GM23338 (cell line): ENCODE measurements around the gene CGB2. TPM values are rescaled to one million over a fixed set of nuclear protein-coding genes. Genes with fewer than 3 reads are reported as not detected.

Experiments
- ATAC-seq: fragments of 200-7000 bp; cut with Tn5 transposase; 3 replicates; pipeline ENCODE4 v1.9.1; 2020
- DNase-seq: peaks from one replicate; pipeline ENCODE4 v3.0.0-alpha.2; 2015; ENCODE audit warnings: low spot score
- H2AFZ ChIP-seq: fragments of 200-600 bp; sonication (generic); 2 replicates; pipeline ENCODE4 v1.8.0; 2016; ENCODE audit warnings: antibody characterized with exemption, mild to moderate bottlenecking, moderate library complexity
- H3F3A ChIP-seq: fragments of 200-600 bp; sonication (generic); replicated peaks from 2 replicates; pipeline ENCODE4 v1.8.0; 2017; ENCODE audit warnings: antibody characterized with exemption, mixed run types, low read depth
- H3K27ac ChIP-seq: fragments of 200-600 bp; sonication (generic); 2 replicates; pipeline ENCODE4 v1.6.1; 2016; ENCODE audit warnings: low read depth
- H3K27me3 ChIP-seq: fragments of 200-600 bp; sonication (generic); 2 replicates; pipeline ENCODE4 v1.8.0; 2016; ENCODE audit warnings: mild to moderate bottlenecking, mixed run types, moderate library complexity; ENCODE audit not compliant: insufficient read depth
- H3K36me3 ChIP-seq: fragments of 200-600 bp; sonication (generic); 2 replicates; pipeline ENCODE4 v1.8.0; 2016; ENCODE audit warnings: mild to moderate bottlenecking; ENCODE audit not compliant: insufficient read depth
- H3K4me1 ChIP-seq: fragments of 200-600 bp; sonication (generic); 2 replicates; pipeline ENCODE4 v1.8.0; 2016; ENCODE audit warnings: mild to moderate bottlenecking, moderate library complexity; ENCODE audit not compliant: insufficient read depth
- H3K4me2 ChIP-seq: fragments of 200-600 bp; sonication (generic); 2 replicates; pipeline ENCODE4 v1.7.1; 2017; ENCODE audit warnings: mixed run types
- H3K4me3 ChIP-seq: fragments of 200-600 bp; sonication (generic); 2 replicates; pipeline ENCODE4 v1.6.1; 2016; ENCODE audit warnings: mixed run types
- H3K79me2 ChIP-seq: fragments of 200-600 bp; sonication (generic); replicated peaks from 2 replicates; pipeline ENCODE4 v1.8.0; 2017; ENCODE audit warnings: mild to moderate bottlenecking; ENCODE audit not compliant: insufficient read depth
- H3K9me2 ChIP-seq: fragments of 200-600 bp; sonication (generic); 2 replicates; pipeline ENCODE4 v1.8.0; 2017; ENCODE audit not compliant: insufficient read depth
- H4K20me1 ChIP-seq: fragments of 200-600 bp; sonication (generic); replicated peaks from 2 replicates; pipeline ENCODE4 v1.8.0; 2017; ENCODE audit warnings: mild to moderate bottlenecking; ENCODE audit not compliant: insufficient read depth
- H3K27ac Mint-ChIP-seq: 2 replicates; pipeline ENCODE4 v1.8.0; 2020; ENCODE audit warnings: inconsistent platforms, mild to moderate bottlenecking, moderate library complexity, mixed read lengths
- H3K27me3 Mint-ChIP-seq: 3 replicates; pipeline ENCODE4 v1.8.0; 2022; ENCODE audit warnings: low read depth, mild to moderate bottlenecking, moderate library complexity, mixed read lengths, inconsistent platforms; ENCODE audit not compliant: insufficient read depth, poor library complexity
- H3K36me3 Mint-ChIP-seq: 3 replicates; pipeline ENCODE4 v1.8.0; 2021; ENCODE audit warnings: low read depth, mild to moderate bottlenecking, inconsistent platforms, moderate library complexity, mixed read lengths
- H3K4me1 Mint-ChIP-seq: 3 replicates; pipeline ENCODE4 v1.8.0; 2020; ENCODE audit warnings: mild to moderate bottlenecking, inconsistent platforms, mixed read lengths
- H3K4me3 Mint-ChIP-seq: 3 replicates; pipeline ENCODE4 v1.8.0; 2021; ENCODE audit warnings: moderate library complexity, mild to moderate bottlenecking, inconsistent platforms, mixed read lengths
- H3K9me3 Mint-ChIP-seq: 3 replicates; pipeline ENCODE4 v1.8.0; 2020; ENCODE audit warnings: moderate library complexity, mild to moderate bottlenecking, inconsistent platforms, mixed read lengths
- CREB1 ChIP-seq: fragments of 250-450 bp; sonication (Bioruptor Pico); IDR thresholded peaks from 2 replicates; pipeline ENCODE4 v1.5.0; 2020; ENCODE audit warnings: low read depth, mild to moderate bottlenecking, moderate library complexity
- EZH2 ChIP-seq: fragments of 200-600 bp; sonication (generic); IDR thresholded peaks from one replicate; pipeline ENCODE4 v1.8.0; 2017; ENCODE audit warnings: antibody characterized with exemption, mild to moderate bottlenecking, low read depth; ENCODE audit not compliant: unreplicated experiment
- JUNB ChIP-seq: IDR thresholded peaks from one replicate; pipeline ENCODE4 v1.6.1; 2016; ENCODE audit warnings: antibody characterized with exemption; ENCODE audit not compliant: unreplicated experiment
- NANOG ChIP-seq: IDR thresholded peaks from 2 replicates; pipeline ENCODE4 v1.6.1; 2016; ENCODE audit warnings: antibody characterized with exemption, borderline replicate concordance
- POLR2AphosphoS5 ChIP-seq: IDR thresholded peaks from 2 replicates; pipeline ENCODE4 v1.6.1; 2016; ENCODE audit warnings: antibody characterized with exemption, low read depth
- REST ChIP-seq: IDR thresholded peaks from one replicate; pipeline ENCODE4 v1.6.1; 2018; ENCODE audit warnings: antibody characterized with exemption; ENCODE audit not compliant: unreplicated experiment
- STAT1 ChIP-seq: IDR thresholded peaks from one replicate; pipeline ENCODE4 v1.6.1; 2016; ENCODE audit warnings: antibody characterized with exemption; ENCODE audit not compliant: unreplicated experiment
- ZNF114 ChIP-seq: fragments of 250-450 bp; sonication (Bioruptor Pico); IDR thresholded peaks from 2 replicates; pipeline ENCODE4 v1.5.0; 2020; ENCODE audit warnings: mild to moderate bottlenecking, moderate library complexity
- polyA plus RNA-seq: library from polyadenylated mRNA; unstranded; fragments of >200 nt; fragmentation: Nextera tagmentation; extraction: Ambion mirVana; gene quantifications from 2 replicates; pipeline ENCODE4 v1.2.1, GENCODE V29; 2016
- total RNA-seq: library from RNA; depleted of rRNA; stranded (reverse); fragments of >200 nt; shearing (Covaris generic); gene quantifications from 2 replicates; pipeline ENCODE4 v1.2.3, GENCODE V29; 2014
- TF ChIP-seq, protein P1 (sequence below): IDR thresholded peaks from 2 replicates; pipeline ENCODE4 v1.6.1; 2016; ENCODE audit warnings: antibody characterized with exemption

Gene CGB2
- total and polyA plus RNA-seq, 2 experiments from 2014 or later: 0.57 TPM; not detected in 1

DNA sequence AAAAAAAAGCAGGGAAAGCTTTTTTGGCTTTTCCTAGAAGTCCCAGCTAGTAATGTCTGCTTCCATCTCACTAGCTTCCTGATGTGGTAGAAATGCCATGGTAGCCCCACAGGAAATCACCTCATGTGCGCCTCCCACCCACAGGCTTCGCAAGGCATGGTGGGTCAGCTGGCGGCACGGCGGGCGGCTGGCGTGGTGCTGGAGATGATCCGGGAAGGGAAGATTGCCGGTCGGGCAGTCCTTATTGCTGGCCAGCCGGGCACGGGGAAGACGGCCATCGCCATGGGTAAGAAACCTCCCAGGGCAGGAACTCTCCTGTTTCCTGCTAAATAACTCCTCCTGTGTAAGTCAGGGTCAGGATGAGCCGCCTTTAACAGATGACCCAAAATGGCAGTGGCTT is 27.6 kb upstream of the CGB2 start (continued):
- TF ChIP-seq REST: no peak
- TF ChIP-seq EZH2: no peak

DNA sequence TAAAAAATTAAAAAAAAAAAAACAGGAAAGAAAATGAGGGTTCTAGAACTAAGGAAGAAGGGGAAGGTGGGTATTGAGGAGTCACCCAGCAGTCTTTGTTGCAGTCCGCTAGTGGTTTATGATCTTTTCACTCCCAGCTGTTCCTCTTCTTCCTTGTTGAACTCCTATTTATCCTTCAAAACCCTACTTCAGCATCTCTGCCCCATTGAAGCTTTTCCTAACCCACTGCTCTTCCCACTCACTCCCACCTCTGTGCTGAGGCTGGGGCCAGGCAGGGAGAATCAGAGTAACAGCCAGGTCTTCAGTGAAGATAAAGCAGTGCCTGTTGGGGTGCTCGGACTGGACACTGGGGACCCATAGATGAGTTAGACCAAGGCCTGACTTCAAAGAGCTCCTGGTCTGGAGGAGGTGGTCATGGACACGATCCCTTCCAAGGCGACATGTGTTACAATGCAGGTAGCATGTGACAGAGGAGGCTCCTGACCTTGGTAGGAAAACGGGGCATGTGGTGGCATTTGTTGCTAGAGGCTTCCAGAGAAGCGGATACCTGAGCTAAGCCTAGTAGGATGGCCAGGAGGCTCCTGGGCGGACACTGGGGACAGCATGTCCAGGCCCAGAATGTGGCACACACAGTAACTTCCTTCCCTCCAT is 26.6 kb upstream of the CGB2 start:
- TF ChIP-seq STAT1 (no peak), ZNF114 (CRISPR knock-in tag) (no peak), NANOG (no peak), CREB1 (CRISPR knock-in tag) (no peak)
- TF ChIP-seq, protein P1, sequence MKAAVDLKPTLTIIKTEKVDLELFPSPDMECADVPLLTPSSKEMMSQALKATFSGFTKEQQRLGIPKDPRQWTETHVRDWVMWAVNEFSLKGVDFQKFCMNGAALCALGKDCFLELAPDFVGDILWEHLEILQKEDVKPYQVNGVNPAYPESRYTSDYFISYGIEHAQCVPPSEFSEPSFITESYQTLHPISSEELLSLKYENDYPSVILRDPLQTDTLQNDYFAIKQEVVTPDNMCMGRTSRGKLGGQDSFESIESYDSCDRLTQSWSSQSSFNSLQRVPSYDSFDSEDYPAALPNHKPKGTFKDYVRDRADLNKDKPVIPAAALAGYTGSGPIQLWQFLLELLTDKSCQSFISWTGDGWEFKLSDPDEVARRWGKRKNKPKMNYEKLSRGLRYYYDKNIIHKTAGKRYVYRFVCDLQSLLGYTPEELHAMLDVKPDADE: no peak
- H3K4me3 Mint-ChIP-seq: no peak overlapping the region
- Histone ChIP-seq H4K20me1 (peaks cover 5% of the 10 kb centered on the region), H3K9me2 (no peaks in the 10 kb centered on the region), H3K27me3 (no peaks in the 10 kb centered on the region), H3K4me1 (no peaks in the 10 kb centered on the region), H2AFZ (no peak overlapping the region), H3K27ac (no peak overlapping the region), H3F3A (peaks cover 4% of the 10 kb centered on the region; the same call in 1 of the 2 replicates), H3K36me3 (peaks cover 30% of the 10 kb centered on the region), H3K4me2 (no peak overlapping the region), H3K79me2 (no peaks in the 10 kb centered on the region; the same call in 1 of the 2 replicates), H3K4me3 (no peak overlapping the region)
- H3K4me1 Mint-ChIP-seq: 0 out of 3 replicates have a peak, but pooled peaks cover under 1% of the 10 kb centered on the region
- peaks cover 68% of the 10 kb centered on the region for H3K36me3 Mint-ChIP-seq
- no peaks in the 10 kb centered on the region; the same call in 2 of the 3 replicates for H3K9me3 Mint-ChIP-seq
- no peaks in the 10 kb centered on the region for H3K27me3 Mint-ChIP-seq
- no peak overlapping the region for H3K27ac Mint-ChIP-seq
- no peak for DNase-seq
- no peak for ATAC-seq

- Mint-ChIP-seq H3K27ac (no peak overlapping the region), H3K4me3 (no peak overlapping the region), H3K4me1 (no peaks in the 10 kb centered on the region), H3K27me3 (no peaks in the 10 kb centered on the region), H3K36me3 (peaks cover 77% of the 10 kb centered on the region), H3K9me3 (no peaks in the 10 kb centered on the region; the same call in 2 of the 3 replicates)
- Histone ChIP-seq H3K27ac (no peak overlapping the region), H4K20me1 (no peaks in the 10 kb centered on the region; the same call in 1 of the 2 replicates), H3F3A (no peaks in the 10 kb centered on the region), H3K36me3 (peaks cover 27% of the 10 kb centered on the region), H3K4me1 (no peaks in the 10 kb centered on the region), H3K4me3 (no peak overlapping the region), H3K27me3 (no peaks in the 10 kb centered on the region), H3K79me2 (no peaks in the 10 kb centered on the region), H3K9me2 (no peaks in the 10 kb centered on the region), H3K4me2 (no peak overlapping the region), H2AFZ (no peak overlapping the region)
- TF ChIP-seq JUNB (no peak), POLR2AphosphoS5 (no peak), STAT1 (no peak), EZH2 (no peak)
- TF ChIP-seq, protein P1: no peak
- ATAC-seq (no peak), DNase-seq (no peak)
Observed at GRCh38 chr19:49006905-49007304, 24.8 kb upstream of the CGB2 start.
